ENCODE results near the gene ATP6V1E1. TPM values are rescaled to one million over a fixed set of nuclear protein-coding genes. Genes with fewer than 3 reads are reported as not detected.
"Not testable (repeated sequence)": the region's sequence is repeated elsewhere in the genome, so short reads cannot be mapped to it uniquely, and the experiment has no call there.

The ATP6V1E1 gene
- total RNA-seq, 1 donor from 2014 or later: 73.9 TPM

DNA sequence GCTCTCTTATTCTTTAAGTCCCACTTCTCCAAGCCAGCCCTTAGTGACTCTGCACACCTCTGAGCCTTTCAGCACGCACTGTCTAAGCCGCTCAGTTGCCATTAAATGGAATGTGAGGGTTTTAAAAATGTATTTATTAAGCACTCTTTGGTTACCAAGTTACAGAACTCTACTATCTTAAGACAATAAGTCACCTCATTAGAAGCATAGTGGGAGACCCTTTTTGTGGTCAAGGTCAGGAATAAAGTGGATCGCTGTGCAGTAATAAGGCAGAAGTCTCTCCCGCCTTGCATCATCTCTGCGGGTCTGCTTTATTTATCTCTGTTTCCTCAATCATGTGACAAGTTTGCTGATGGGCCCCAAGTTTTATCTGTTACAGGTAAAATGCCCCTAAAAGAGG, 53.4 kb downstream of the ATP6V1E1 start:
- Mint-ChIP-seq H3K4me3 (no peak overlapping the region), H3K4me1 (no peaks in the 10 kb centered on the region), H3K36me3 (ENCODE audit: low read depth) (no peaks in the 10 kb centered on the region), H3K9me3 (no peaks in the 10 kb centered on the region), H3K27me3 (peaks cover 13% of the 10 kb centered on the region), H3K27ac (no peak overlapping the region)
- TF ChIP-seq, protein P1, sequence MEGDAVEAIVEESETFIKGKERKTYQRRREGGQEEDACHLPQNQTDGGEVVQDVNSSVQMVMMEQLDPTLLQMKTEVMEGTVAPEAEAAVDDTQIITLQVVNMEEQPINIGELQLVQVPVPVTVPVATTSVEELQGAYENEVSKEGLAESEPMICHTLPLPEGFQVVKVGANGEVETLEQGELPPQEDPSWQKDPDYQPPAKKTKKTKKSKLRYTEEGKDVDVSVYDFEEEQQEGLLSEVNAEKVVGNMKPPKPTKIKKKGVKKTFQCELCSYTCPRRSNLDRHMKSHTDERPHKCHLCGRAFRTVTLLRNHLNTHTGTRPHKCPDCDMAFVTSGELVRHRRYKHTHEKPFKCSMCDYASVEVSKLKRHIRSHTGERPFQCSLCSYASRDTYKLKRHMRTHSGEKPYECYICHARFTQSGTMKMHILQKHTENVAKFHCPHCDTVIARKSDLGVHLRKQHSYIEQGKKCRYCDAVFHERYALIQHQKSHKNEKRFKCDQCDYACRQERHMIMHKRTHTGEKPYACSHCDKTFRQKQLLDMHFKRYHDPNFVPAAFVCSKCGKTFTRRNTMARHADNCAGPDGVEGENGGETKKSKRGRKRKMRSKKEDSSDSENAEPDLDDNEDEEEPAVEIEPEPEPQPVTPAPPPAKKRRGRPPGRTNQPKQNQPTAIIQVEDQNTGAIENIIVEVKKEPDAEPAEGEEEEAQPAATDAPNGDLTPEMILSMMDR (IDR thresholded peaks at IDR 0.05): no peak
- DNase-seq: no peak
- intact Hi-C loops (cut with micrococcal nuclease): no loop called here
- CTCF ChIA-PET: no interaction called here
- POLR2A ChIA-PET: no interaction called here
- ATAC-seq (ENCODE audit: low read depth): no peak

DNA sequence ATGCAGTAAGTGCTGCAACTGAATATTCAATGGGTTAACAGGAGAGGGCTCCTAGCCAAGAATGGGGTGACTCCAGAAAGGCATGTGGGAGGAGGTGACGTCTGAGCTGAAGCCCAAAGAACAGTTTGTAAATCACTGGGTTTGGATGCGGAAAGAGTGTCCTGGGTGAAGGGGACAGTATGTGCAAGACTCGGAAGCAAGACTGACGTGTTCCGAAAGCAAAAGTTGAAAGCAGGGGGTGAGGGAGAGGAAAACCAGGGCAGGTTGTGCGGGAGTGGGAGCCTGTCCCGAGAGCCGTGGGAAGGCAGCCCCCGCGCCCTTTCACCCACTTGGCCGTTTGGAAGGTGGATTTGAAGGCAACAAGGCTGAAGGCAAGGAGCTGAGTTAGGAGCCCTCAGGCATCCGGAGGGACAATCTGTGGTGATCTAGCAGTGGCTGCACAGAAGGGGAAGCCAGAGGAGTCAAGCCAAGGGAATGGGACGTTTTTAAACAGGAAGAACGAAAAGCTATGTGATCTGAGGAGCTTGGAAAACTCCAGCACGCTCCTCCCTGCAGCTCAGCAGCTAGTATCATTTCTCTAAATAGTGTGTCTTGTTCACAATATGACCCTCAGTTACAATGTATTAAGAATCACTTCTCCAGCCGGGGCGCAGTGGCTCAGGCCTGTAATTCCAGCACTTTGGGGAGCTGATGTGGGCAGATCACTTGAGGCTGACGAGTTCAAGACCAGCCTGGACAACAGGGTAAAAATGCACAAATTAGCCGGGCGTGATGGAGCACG, 57.5 kb downstream of the ATP6V1E1 start:
- CTCF ChIA-PET: no interaction called here
- Mint-ChIP-seq H3K4me3 (no peak overlapping the region), H3K9me3 (no peaks in the 10 kb centered on the region), H3K27me3 (peaks cover 14% of the 10 kb centered on the region), H3K36me3 (ENCODE audit: low read depth) (no peaks in the 10 kb centered on the region), H3K4me1 (no peaks in the 10 kb centered on the region), H3K27ac (no peak overlapping the region)
- DNase-seq (no peak), ATAC-seq (ENCODE audit: low read depth) (no peak)
- POLR2A ChIA-PET: interaction anchor here (0.6 kb wide), 1 partner anchor 164 kb away, joined by 4 read pairs; no protein-coding TSS in a partner anchor
- intact Hi-C loops (cut with micrococcal nuclease): no loop called here
- TF ChIP-seq, protein P1 (IDR thresholded peaks at IDR 0.05): no peak

DNA sequence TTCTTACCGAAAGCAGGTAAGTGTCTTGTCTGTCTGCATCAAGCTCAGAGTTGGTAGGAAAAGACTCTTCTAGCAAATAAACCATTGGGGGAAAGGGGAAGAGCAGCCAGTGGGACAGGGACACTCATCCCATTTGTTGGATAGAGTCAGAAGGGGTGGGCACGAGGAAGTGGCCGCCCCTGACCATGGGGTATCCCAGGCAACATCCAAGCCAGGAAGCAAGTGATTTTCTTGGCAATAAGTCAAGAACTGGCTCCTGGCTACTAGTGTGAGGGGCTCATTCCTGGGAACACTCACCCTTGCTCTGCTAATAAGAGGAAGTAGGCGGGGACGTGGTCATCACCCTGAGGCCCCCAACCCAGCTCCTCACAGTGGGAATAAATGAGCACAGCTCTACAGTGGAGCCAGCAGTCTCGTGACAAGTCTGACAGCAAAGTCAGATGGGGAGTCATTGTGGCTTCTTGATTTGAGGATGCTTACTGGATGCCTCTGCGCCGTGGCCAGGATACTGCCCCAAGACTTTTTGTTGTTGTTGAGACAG, 58.5 kb downstream of the ATP6V1E1 start:
- ChIA-PET CTCF (no interaction called here), POLR2A (interaction anchor here (0.6 kb wide), 2 partner anchors 163 to 487 kb away, joined by 4 read pairs; no protein-coding TSS in a partner anchor)
- Mint-ChIP-seq H3K27ac (no peak overlapping the region), H3K36me3 (ENCODE audit: low read depth) (no peaks in the 10 kb centered on the region), H3K9me3 (no peaks in the 10 kb centered on the region), H3K4me1 (no peaks in the 10 kb centered on the region), H3K4me3 (no peak overlapping the region), H3K27me3 (peaks cover 14% of the 10 kb centered on the region)
- ATAC-seq (ENCODE audit: low read depth): no peak
- DNase-seq: no peak
- TF ChIP-seq, protein P1 (IDR thresholded peaks at IDR 0.05): no peak
- intact Hi-C loops (cut with micrococcal nuclease): no loop called here

DNA sequence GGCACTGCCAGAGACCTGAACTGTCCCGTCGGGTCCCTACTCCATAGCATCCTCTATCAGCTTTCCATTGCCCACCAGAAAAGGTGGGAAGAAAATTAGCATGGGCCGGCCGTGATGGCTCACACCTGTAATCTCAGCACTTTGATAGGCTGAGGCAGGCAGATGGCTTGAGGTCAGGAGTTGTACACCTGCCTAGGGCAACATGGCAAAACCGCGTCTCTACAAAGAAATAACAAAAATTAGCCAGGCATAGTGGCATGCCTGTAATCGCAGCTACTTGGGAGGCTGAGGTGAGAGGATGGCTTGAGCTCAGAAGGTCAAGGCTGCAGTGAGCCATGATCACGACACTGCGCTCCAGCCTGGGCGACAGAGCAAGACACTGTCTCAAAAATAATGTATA, 61.8 kb downstream of the ATP6V1E1 start:
- H3K27me3 Mint-ChIP-seq: peaks cover 19% of the 10 kb centered on the region
- intact Hi-C loops (cut with micrococcal nuclease): no loop called here
- H3K36me3 Mint-ChIP-seq (ENCODE audit: low read depth): no peaks in the 10 kb centered on the region
- DNase-seq (no peak), ATAC-seq (ENCODE audit: low read depth) (no peak)
- H3K4me1 Mint-ChIP-seq: no peaks in the 10 kb centered on the region
- CTCF ChIA-PET: no interaction called here
- no peaks in the 10 kb centered on the region for H3K9me3 Mint-ChIP-seq
- POLR2A ChIA-PET: no interaction called here
- no peak overlapping the region for H3K4me3 Mint-ChIP-seq
- TF ChIP-seq, protein P1 (IDR thresholded peaks at IDR 0.05): no peak
- H3K27ac Mint-ChIP-seq: no peak overlapping the region

DNA sequence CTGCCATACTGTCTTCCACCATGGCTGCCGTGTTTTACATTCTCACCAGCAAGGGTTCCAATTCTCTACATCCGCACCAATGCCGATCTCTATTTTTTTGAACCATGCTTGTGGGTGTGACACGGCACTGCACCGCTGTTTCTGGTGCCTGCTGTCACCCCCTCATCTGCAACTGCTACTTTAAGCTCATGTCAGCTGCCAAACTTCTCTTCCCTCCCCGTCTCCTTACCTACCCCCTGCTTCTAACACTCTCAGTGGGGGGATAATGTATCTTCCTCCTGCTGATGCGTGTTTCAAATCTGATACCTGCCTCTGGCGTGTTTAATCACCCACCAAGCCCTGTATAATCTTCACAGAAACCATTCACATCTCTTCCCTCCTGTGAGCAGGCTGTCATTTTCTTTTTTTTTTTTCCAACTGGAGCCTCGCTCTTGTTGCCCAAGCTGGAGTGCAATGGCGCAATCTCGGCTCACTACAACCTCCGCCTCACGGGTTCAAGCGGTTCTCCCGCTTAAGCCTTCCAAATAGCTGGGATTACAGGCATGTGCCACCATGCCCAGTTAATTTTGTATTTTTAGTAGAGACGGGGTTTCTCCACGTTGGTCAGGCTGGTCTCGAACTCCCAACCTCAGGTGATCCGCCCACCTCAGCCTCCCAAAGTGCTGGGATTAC, 62.4 kb downstream of the ATP6V1E1 start:
- POLR2A ChIA-PET, CTCF ChIA-PET: not testable (repeated sequence)

More for the DNA sequence above, 62.4 kb downstream of the ATP6V1E1 start:
- H3K4me1 Mint-ChIP-seq; H3K27ac Mint-ChIP-seq; ATAC-seq (ENCODE audit: low read depth); H3K9me3 Mint-ChIP-seq; DNase-seq; H3K4me3 Mint-ChIP-seq; H3K36me3 Mint-ChIP-seq (ENCODE audit: low read depth); intact Hi-C loops (cut with micrococcal nuclease): not testable (repeated sequence)
- H3K27me3 Mint-ChIP-seq: peaks cover 17% of the 10 kb centered on the region

Data from activated B cell treated with CpG ODN at 0.5 μM for 24 hours (primary cell).